GM06990 (cell line): ENCODE measurements around the gene RABEP1.
"Not testable (repeated sequence)": the region's sequence is repeated elsewhere in the genome, so short reads cannot be mapped to it uniquely, and the experiment has no call there.

Experiments used
- DNase-seq: peaks from one replicate; pipeline ENCODE4 v3.0.0-alpha.2; 2011; ENCODE audit not compliant: insufficient read length; ENCODE audit errors: extremely low read depth
- H3K27me3 ChIP-seq: replicated peaks from 2 replicates; pipeline ENCODE4 v1.6.0; 2011; ENCODE audit warnings: low read length; ENCODE audit not compliant: control insufficient read depth, insufficient read depth
- H3K36me3 ChIP-seq: 2 replicates; pipeline ENCODE4 v1.5.1; 2011; ENCODE audit warnings: low read length; ENCODE audit not compliant: control insufficient read depth, insufficient read depth
- H3K4me3 ChIP-seq: replicated peaks from 2 replicates; pipeline ENCODE4 v1.5.1; 2011; ENCODE audit warnings: low read depth, mild to moderate bottlenecking, control low read depth, low read length
- CTCF ChIP-seq: IDR thresholded peaks from 2 replicates; pipeline ENCODE4 v1.5.1; 2011; ENCODE audit warnings: low read length, control low read depth, mild to moderate bottlenecking, inconsistent platforms; ENCODE audit not compliant: insufficient read depth, poor library complexity, severe bottlenecking

The RABEP1 gene

GRCh38 chr17:5429191-5429887 lies 147.3 kb downstream of the RABEP1 start:
- Histone ChIP-seq H3K36me3 (peaks cover 45% of the 10 kb centered on the region), H3K27me3 (no peaks in the 10 kb centered on the region), H3K4me3 (no peak overlapping the region)
- no peak for TF ChIP-seq CTCF
- no peak for DNase-seq

GRCh38 chr17:5430413-5430999 lies 148.4 kb downstream of the RABEP1 start:
- Histone ChIP-seq H3K27me3 (no peaks in the 10 kb centered on the region), H3K4me3 (no peak overlapping the region), H3K36me3 (peaks cover 46% of the 10 kb centered on the region)
- no peak for DNase-seq
- TF ChIP-seq CTCF, result no peak

- not testable (repeated sequence) for DNase-seq, H3K4me3 ChIP-seq, H3K27me3 ChIP-seq
- H3K36me3 ChIP-seq, result peaks cover 39% of the 10 kb centered on the region
Observed at GRCh38 chr17:5431234-5431633, 149.2 kb downstream of the RABEP1 start.

- Histone ChIP-seq H3K36me3 (peaks cover 38% of the 10 kb centered on the region), H3K27me3 (no peaks in the 10 kb centered on the region), H3K4me3 (no peak overlapping the region)
- TF ChIP-seq CTCF, result no peak
- DNase-seq, result no peak
Observed at GRCh38 chr17:5431949-5432556, 150.0 kb downstream of the RABEP1 start.

GRCh38 chr17:5434984-5435383 lies 152.9 kb downstream of the RABEP1 start:
- H3K36me3 ChIP-seq, result peaks cover 30% of the 10 kb centered on the region
- no peak overlapping the region for H3K4me3 ChIP-seq
- no peaks in the 10 kb centered on the region for H3K27me3 ChIP-seq
- DNase-seq, result no peak
- TF ChIP-seq CTCF, result no peak
